H1 (cell line): ENCODE measurements around the gene TSHZ2. TPM values are rescaled to one million over a fixed set of nuclear protein-coding genes. Genes with fewer than 3 reads are reported as not detected.

ENCODE experiments used
- CTCF ChIA-PET: fragments of 300-600 bp; sonication (Branson Sonifier 250); formaldehyde crosslinking; loops from one replicate; lab custom pipeline; 2021; ENCODE audit not compliant: partially characterized antibody; lab: Charles Lee
- POLR2A ChIA-PET: fragments of 300-600 bp; sonication (Branson Sonifier 250); formaldehyde crosslinking; loops from one replicate; lab custom pipeline; 2021; ENCODE audit warnings: inconsistent platforms; ENCODE audit not compliant: partially characterized antibody; lab: Charles Lee
- DNase-seq, 2 experiments: peaks; one replicate each; pipeline versions ENCODE4 v3.0.0 to v3.0.0-alpha.2; 2010 to 2022; ENCODE audit warnings: low spot score in 2 of 2, low read depth in 1 of 2, mixed read lengths in 1 of 2
- FAIRE-seq: peaks from 2 replicates; lab custom pipeline; 2011; peaks lifted over from hg19 to GRCh38; lab: Jason Lieb, UNC
- H2AFZ ChIP-seq: 2 replicates; pipeline ENCODE4 v1.8.1; 2012; ENCODE audit warnings: low read length, inconsistent platforms
- H2AK5ac ChIP-seq: 2 replicates; pipeline ENCODE4 v1.6.1; 2013; ENCODE audit warnings: low read depth, low read length
- H2BK120ac ChIP-seq: replicated peaks from 2 replicates; pipeline ENCODE3; 2013; ENCODE audit warnings: low read depth, low read length, inconsistent platforms
- H2BK12ac ChIP-seq: 2 replicates; pipeline ENCODE4 v1.6.1; 2013; ENCODE audit warnings: low read depth, low read length
- H2BK15ac ChIP-seq: 2 replicates; pipeline ENCODE4 v1.6.1; 2013; ENCODE audit warnings: low read length
- H2BK20ac ChIP-seq: 2 replicates; pipeline ENCODE4 v1.6.1; 2013; ENCODE audit warnings: low read length
- H2BK5ac ChIP-seq: 2 replicates; pipeline ENCODE4 v1.6.1; 2013; ENCODE audit warnings: low read depth, low read length
- H3K14ac ChIP-seq: 2 replicates; pipeline ENCODE4 v1.6.1; 2013; ENCODE audit warnings: inconsistent platforms; ENCODE audit not compliant: insufficient read length
- H3K18ac ChIP-seq: 2 replicates; pipeline ENCODE4 v1.6.1; 2013; ENCODE audit warnings: low read length; ENCODE audit errors: extremely low read depth
- H3K23ac ChIP-seq: 2 replicates; pipeline ENCODE4 v1.6.1; 2013; ENCODE audit warnings: inconsistent platforms; ENCODE audit not compliant: insufficient read length
- H3K23me2 ChIP-seq: 2 replicates; pipeline ENCODE4 v1.6.1; 2013; ENCODE audit warnings: low read depth, low read length
- H3K27ac ChIP-seq: 2 replicates; pipeline ENCODE4 v1.6.1; 2011; ENCODE audit warnings: low read depth, low read length, inconsistent platforms
- H3K27me3 ChIP-seq, 4 experiments: replicated peaks in 1 of 4; 1 replicate in 1 of 4; 2 replicates in 3 of 4; pipeline versions ENCODE4 v1.6.1 to v1.8.1; 2011 to 2013; ENCODE audit warnings: low read length in 3 of 4, mild to moderate bottlenecking in 3 of 4, inconsistent platforms in 2 of 4, mixed read lengths in 2 of 4, moderate library complexity in 1 of 4; ENCODE audit not compliant: control insufficient read depth in 3 of 4, insufficient read depth in 3 of 4; ENCODE audit errors: extremely low read depth in 1 of 4
- H3K36me3 ChIP-seq, 4 experiments: 2 replicates each; pipeline versions ENCODE4 v1.6.1 to v1.8.1; 2011 to 2013; ENCODE audit warnings: mild to moderate bottlenecking in 4 of 4, low read length in 3 of 4, moderate library complexity in 2 of 4, control low read depth in 1 of 4, inconsistent platforms in 1 of 4; ENCODE audit not compliant: insufficient read depth in 4 of 4, control insufficient read depth in 2 of 4
- H3K4ac ChIP-seq: replicated peaks from 2 replicates; pipeline ENCODE3; 2013; ENCODE audit warnings: low read length, low read depth, mixed read lengths, inconsistent platforms; ENCODE audit not compliant: insufficient read length
- H3K4me1 ChIP-seq, 4 experiments: replicated peaks in 1 of 4; 1 replicate in 1 of 4; 2 replicates in 3 of 4; pipeline versions ENCODE4 v1.6.1 to v1.8.1; 2011 to 2013; ENCODE audit warnings: low read length in 3 of 4, inconsistent platforms in 2 of 4, mixed read lengths in 1 of 4; ENCODE audit not compliant: insufficient read depth in 4 of 4, control insufficient read depth in 3 of 4
- H3K4me2 ChIP-seq, 2 experiments: 2 replicates each; pipeline versions ENCODE4 v1.6.1 to v1.8.1; 2011 to 2013; ENCODE audit warnings: low read depth in 2 of 2, low read length in 2 of 2, control low read depth in 1 of 2, inconsistent platforms in 1 of 2, mild to moderate bottlenecking in 1 of 2; ENCODE audit not compliant: insufficient read depth in 1 of 2
- H3K4me3 ChIP-seq, 4 experiments: fragments of 200-600, 300-600 bp in 1 of 4; sonication (generic), shearing (Covaris generic), sonication (Bioruptor Twin) in 1 of 4; 2 replicates each; pipeline versions ENCODE4 v1.5.1 to v1.8.1; 2011 to 2016; ENCODE audit warnings: low read length in 4 of 4, low read depth in 3 of 4, control low read depth in 2 of 4, inconsistent platforms in 2 of 4, mild to moderate bottlenecking in 2 of 4, mixed read lengths in 1 of 4, moderate library complexity in 1 of 4; ENCODE audit not compliant: insufficient read depth in 2 of 4; ENCODE audit errors: extremely low read depth in 1 of 4
- H3K56ac ChIP-seq: replicated peaks from 2 replicates; pipeline ENCODE3; 2013; ENCODE audit warnings: low read depth, mild to moderate bottlenecking, mixed read lengths, low read length, inconsistent platforms; ENCODE audit not compliant: insufficient read length
- H3K79me1 ChIP-seq: 2 replicates; pipeline ENCODE4 v1.6.1; 2013; ENCODE audit warnings: low read depth, low read length, control low read depth
- H3K79me2 ChIP-seq, 2 experiments: 2 replicates each; pipeline versions ENCODE4 v1.6.1 to v1.8.1; 2012 to 2013; ENCODE audit warnings: low read length in 2 of 2, mild to moderate bottlenecking in 2 of 2, inconsistent platforms in 1 of 2; ENCODE audit not compliant: insufficient read depth in 2 of 2, control insufficient read depth in 1 of 2
- H3K9ac ChIP-seq, 4 experiments: replicated peaks in 1 of 4; 1 replicate in 1 of 4; 2 replicates in 3 of 4; pipeline versions ENCODE4 v1.6.1 to v1.8.1; 2011 to 2013; ENCODE audit warnings: low read depth in 3 of 4, low read length in 3 of 4, control low read depth in 2 of 4, mild to moderate bottlenecking in 2 of 4, moderate library complexity in 2 of 4, inconsistent platforms in 1 of 4; ENCODE audit errors: extremely low read depth in 1 of 4
- H3K9me3 ChIP-seq, 2 experiments: 2 replicates each; pipeline versions ENCODE4 v1.6.1 to v1.8.1; 2012 to 2013; ENCODE audit warnings: mild to moderate bottlenecking in 2 of 2, moderate library complexity in 2 of 2, control low read depth in 1 of 2, inconsistent platforms in 1 of 2, low read depth in 1 of 2, low read length in 1 of 2, mixed read lengths in 1 of 2; ENCODE audit not compliant: insufficient read depth in 2 of 2
- H4K20me1 ChIP-seq, 2 experiments: replicated peaks in 1 of 2; 2 replicates each; pipeline versions ENCODE3 to v1.8.1; 2011 to 2013; ENCODE audit warnings: inconsistent platforms in 2 of 2, low read length in 2 of 2, mild to moderate bottlenecking in 1 of 2; ENCODE audit not compliant: insufficient read depth in 2 of 2, control insufficient read depth in 1 of 2
- H4K5ac ChIP-seq: 2 replicates; pipeline ENCODE4 v1.6.1; 2013; ENCODE audit warnings: low read length, low read depth, mixed read lengths, inconsistent platforms; ENCODE audit not compliant: insufficient read length
- H4K8ac ChIP-seq: 2 replicates; pipeline ENCODE4 v1.8.0; 2013; ENCODE audit warnings: mild to moderate bottlenecking, moderate library complexity, low read length, inconsistent platforms; ENCODE audit not compliant: insufficient read depth; ENCODE audit errors: extremely low read depth
- H4K91ac ChIP-seq: replicated peaks from 2 replicates; pipeline ENCODE3; 2013; ENCODE audit warnings: low read length, mixed read lengths, inconsistent platforms; ENCODE audit not compliant: insufficient read length
- CHD2 ChIP-seq: IDR thresholded peaks from 2 replicates; pipeline ENCODE4 v1.6.1; 2012; ENCODE audit warnings: low read length, improper control_type of control experiment
- KDM1A ChIP-seq: fragments of 200-600, 300-600 bp; sonication (generic); IDR thresholded peaks from 2 replicates; pipeline ENCODE4 v1.7.1; 2016; ENCODE audit warnings: mild to moderate bottlenecking, low read length, borderline replicate concordance
- SIX5 ChIP-seq: IDR thresholded peaks from 2 replicates; pipeline ENCODE4 v1.6.1; 2011; ENCODE audit warnings: mild to moderate bottlenecking, low read depth, low read length
- WGBS, 2 experiments: shearing (Covaris generic) in 1 of 2; methylation state at CpG; one replicate each; pipeline versions ENCODE4 v1.1.6 to v1.1.7; 2013 to 2015; ENCODE audit warnings: low lambda C conversion rate in 2 of 2, mixed read lengths in 2 of 2, inconsistent platforms in 1 of 2, low coverage in 1 of 2, missing lambda C conversion rate in 1 of 2; ENCODE audit not compliant: insufficient replicate concordance in 2 of 2, insufficient coverage in 1 of 2, insufficient read length in 1 of 2; ENCODE audit errors: extremely low coverage in 1 of 2, missing lambda C conversion rate in 1 of 2; 5-methylcytosine and 5-hydroxymethylcytosine counted together
- polyA plus RNA-seq, 7 experiments: library from polyadenylated mRNA; depleted of rRNA in 3 of 7; stranded (reverse) in 5 of 7; unstranded in 2 of 7; fragments of >200 nt in 5 of 7; fragments of 200-250 nt in 2 of 7; gene quantifications; 1 replicate in 5 of 7; 2 replicates in 1 of 7; 4 replicates in 1 of 7; pipeline versions ENCODE4 v1.2.1 to v1.2.3, GENCODE V29; 2011 to 2013; ENCODE audit warnings: missing spikeins in 2 of 7, mixed read lengths in 2 of 7
- total RNA-seq: library from RNA; stranded (reverse); fragmentation: NEBNext Ultra II Directional; extraction: Animal tissue kit (Norgen Biotek cat#: 25700); gene quantifications from 2 replicates; pipeline ENCODE4 v1.2.1, GENCODE V29; 2021

The TSHZ2 gene
- total and polyA plus RNA-seq, 2 of the 8 experiments (the other 6 are each of a cell fraction or from before 2014, with no cell fraction given) = 0.14 to 0.30 TPM

DNA sequence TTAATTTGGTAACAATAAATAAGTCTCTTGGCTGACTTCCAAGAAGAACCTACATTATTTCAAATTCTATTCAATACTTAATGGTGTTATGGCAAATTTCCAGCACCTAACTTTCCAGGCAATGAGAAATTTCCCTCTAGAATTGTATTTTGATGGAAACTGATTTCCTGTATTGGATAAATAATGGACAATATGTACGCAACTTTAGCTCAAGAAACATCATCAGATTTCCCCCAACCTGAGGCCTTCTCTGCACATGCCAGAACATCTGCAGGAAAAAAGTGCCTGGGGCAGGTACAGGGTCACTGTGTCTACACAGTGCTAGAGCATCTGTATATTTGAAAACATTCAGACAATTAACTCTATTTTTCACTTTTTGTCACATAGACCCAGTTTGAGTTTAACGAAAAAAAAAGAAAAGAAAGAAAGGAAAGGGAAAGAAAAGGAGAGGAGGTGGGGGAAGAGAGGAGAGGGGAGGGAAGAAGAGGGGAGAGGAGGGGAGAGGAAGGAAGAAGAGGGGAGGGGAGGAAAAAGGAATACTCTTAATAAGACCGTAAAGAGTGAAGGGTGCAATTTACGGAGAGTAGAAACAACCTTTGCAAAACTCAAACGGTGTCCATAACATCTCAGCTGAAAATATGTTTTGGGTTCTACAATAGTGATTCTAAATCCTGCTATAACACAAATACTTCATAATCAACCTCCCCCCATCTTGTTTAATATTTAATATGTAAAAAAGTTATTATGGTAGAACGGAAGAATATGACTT lies 130.0 kb downstream of the TSHZ2 start:
- H4K20me1 ChIP-seq = no peaks in the 10 kb centered on the region
- no peaks in the 10 kb centered on the region for H3K79me1 ChIP-seq
- no peak overlapping the region for H3K56ac ChIP-seq
- no peak overlapping the region for H2BK5ac ChIP-seq
- no peak overlapping the region for H2BK15ac ChIP-seq
- H4K8ac ChIP-seq = no peak overlapping the region
- no peak overlapping the region for H3K14ac ChIP-seq
- no peaks in the 10 kb centered on the region for H3K79me2 ChIP-seq
- no peaks in the 10 kb centered on the region for H3K36me3 ChIP-seq
- no peak overlapping the region for H3K9ac ChIP-seq
- no peak overlapping the region for H2AFZ ChIP-seq
- no peak overlapping the region for H3K4ac ChIP-seq
- no peak overlapping the region for H2BK12ac ChIP-seq
- FAIRE-seq (no peak), DNase-seq (no peak)
- H3K4me3 ChIP-seq = no peak overlapping the region
- CTCF ChIA-PET = no interaction called here
- H3K23me2 ChIP-seq = no peaks in the 10 kb centered on the region
- H3K4me2 ChIP-seq = no peak overlapping the region
- POLR2A ChIA-PET = no interaction called here
- no peak overlapping the region for H2AK5ac ChIP-seq
- H4K91ac ChIP-seq = no peak overlapping the region
- no peaks in the 10 kb centered on the region for H3K9me3 ChIP-seq
- WGBS, 2 experiments = 90 to 100% methylated on average over 1 to 6 of the region's 6 CpGs
- no peak overlapping the region for H2BK20ac ChIP-seq
- no peaks in the 10 kb centered on the region for H3K27me3 ChIP-seq
- H3K18ac ChIP-seq = no peak overlapping the region
- no peak overlapping the region for H2BK120ac ChIP-seq
- H4K5ac ChIP-seq = no peak overlapping the region
- H3K4me1 ChIP-seq = no peaks in the 10 kb centered on the region
- no peak for TF ChIP-seq CHD2
- no peak for TF ChIP-seq SIX5
- no peak for TF ChIP-seq KDM1A
- H3K23ac ChIP-seq = no peak overlapping the region
- no peak overlapping the region for H3K27ac ChIP-seq
